DND-41 (cell line): ENCODE measurements around the gene FCN1.

Experiments
- ATAC-seq: fragments of 200-7000 bp; cut with Tn5 transposase; 3 replicates; pipeline ENCODE4 v1.9.1; 2021; ENCODE audit warnings: low read depth; ENCODE audit not compliant: insufficient read depth
- DNase-seq: peaks from one replicate; pipeline ENCODE4 v3.0.0-alpha.2; 2020
- H2AFZ ChIP-seq: 2 replicates; pipeline ENCODE4 v1.6.0; 2012; ENCODE audit warnings: low read depth, low read length
- H3K27ac ChIP-seq: 2 replicates; pipeline ENCODE4 v1.5.1; 2012; ENCODE audit warnings: low read length, inconsistent platforms
- H3K27me3 ChIP-seq: fragments of 200-600 bp; sonication (generic); 2 replicates; pipeline ENCODE4 v1.6.0; 2012; ENCODE audit warnings: low read length, mild to moderate bottlenecking, inconsistent platforms; ENCODE audit not compliant: insufficient read depth, poor library complexity
- H3K36me3 ChIP-seq: 2 replicates; pipeline ENCODE4 v1.5.1; 2012; ENCODE audit warnings: low read length, inconsistent platforms; ENCODE audit not compliant: insufficient read depth
- H3K4me1 ChIP-seq: 2 replicates; pipeline ENCODE4 v1.5.1; 2012; ENCODE audit warnings: mild to moderate bottlenecking, low read length; ENCODE audit not compliant: insufficient read depth
- H3K4me2 ChIP-seq: 2 replicates; pipeline ENCODE4 v1.6.0; 2012; ENCODE audit warnings: mild to moderate bottlenecking, moderate library complexity, low read length, inconsistent platforms; ENCODE audit not compliant: insufficient read depth
- H3K4me3 ChIP-seq, 2 experiments: fragments of 200-600 bp in 1 of 2; shearing (Covaris generic) in 1 of 2; 2 replicates each; pipeline ENCODE4 v1.5.1; 2012 to 2016; ENCODE audit warnings: inconsistent platforms in 2 of 2, low read length in 2 of 2, mild to moderate bottlenecking in 2 of 2, low read depth in 1 of 2, moderate library complexity in 1 of 2
- H3K79me2 ChIP-seq: 2 replicates; pipeline ENCODE4 v1.6.0; 2012; ENCODE audit warnings: low read length, inconsistent platforms; ENCODE audit not compliant: insufficient read depth
- H3K9ac ChIP-seq: 2 replicates; pipeline ENCODE4 v1.6.0; 2012; ENCODE audit warnings: low read depth, mild to moderate bottlenecking, inconsistent platforms, low read length, moderate library complexity
- H3K9me3 ChIP-seq: 2 replicates; pipeline ENCODE4 v1.5.1; 2012; ENCODE audit warnings: low read length, moderate library complexity, mild to moderate bottlenecking, inconsistent platforms; ENCODE audit not compliant: insufficient read depth, severe bottlenecking
- H4K20me1 ChIP-seq: 2 replicates; pipeline ENCODE4 v1.6.0; 2012; ENCODE audit warnings: low read length; ENCODE audit not compliant: insufficient read depth
- CTCF ChIP-seq: IDR thresholded peaks from 2 replicates; pipeline ENCODE4 v1.5.1; 2012; ENCODE audit warnings: borderline replicate concordance, low read length, moderate library complexity, mild to moderate bottlenecking; ENCODE audit not compliant: poor library complexity, severe bottlenecking; ENCODE audit errors: extremely low read depth
- EZH2 ChIP-seq: IDR thresholded peaks from 3 replicates; pipeline ENCODE4 v1.6.1; 2012; ENCODE audit warnings: borderline replicate concordance, low read depth, mild to moderate bottlenecking, moderate library complexity, low read length, inconsistent platforms; ENCODE audit not compliant: severe bottlenecking

FCN1 gene

DNA sequence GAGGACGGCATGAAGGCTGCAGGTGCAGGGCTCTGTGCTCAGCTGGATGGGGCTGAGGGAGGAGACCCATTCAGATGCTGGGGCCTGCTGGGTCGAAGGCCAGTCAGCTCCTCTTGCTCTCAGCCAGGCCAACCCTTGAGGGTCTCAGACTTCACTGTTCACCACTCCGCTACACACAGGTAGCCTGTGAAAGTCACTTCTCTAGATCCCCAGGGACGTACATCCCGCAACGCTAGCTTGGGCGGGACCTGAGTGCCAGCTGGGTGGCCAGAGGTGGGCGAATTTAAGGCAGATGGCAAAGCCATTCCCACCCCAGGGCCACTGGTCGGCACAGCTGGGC lies 42.2 kb upstream of the FCN1 start:
- no peaks in the 10 kb centered on the region for H3K36me3 ChIP-seq
- H3K27ac ChIP-seq, result no peak overlapping the region
- DNase-seq, result no peak
- H3K4me1 ChIP-seq, result no peaks in the 10 kb centered on the region
- no peaks in the 10 kb centered on the region; the same call in 1 of the 2 replicates for H4K20me1 ChIP-seq
- no peak overlapping the region for H3K4me3 ChIP-seq
- no peaks in the 10 kb centered on the region for H3K79me2 ChIP-seq
- ATAC-seq, result no peak
- H3K9me3 ChIP-seq, result no peaks in the 10 kb centered on the region
- no peak overlapping the region for H3K4me2 ChIP-seq
- H2AFZ ChIP-seq, result no peak overlapping the region
- no peak overlapping the region for H3K9ac ChIP-seq
- no peaks in the 10 kb centered on the region for H3K27me3 ChIP-seq
- TF ChIP-seq EZH2 (no peak), CTCF (no peak)

GRCh38 chr9:134959126-134959970 lies 41.6 kb upstream of the FCN1 start:
- ATAC-seq (no peak), DNase-seq (no peak)
- H3K27ac ChIP-seq, result no peak overlapping the region

DNA sequence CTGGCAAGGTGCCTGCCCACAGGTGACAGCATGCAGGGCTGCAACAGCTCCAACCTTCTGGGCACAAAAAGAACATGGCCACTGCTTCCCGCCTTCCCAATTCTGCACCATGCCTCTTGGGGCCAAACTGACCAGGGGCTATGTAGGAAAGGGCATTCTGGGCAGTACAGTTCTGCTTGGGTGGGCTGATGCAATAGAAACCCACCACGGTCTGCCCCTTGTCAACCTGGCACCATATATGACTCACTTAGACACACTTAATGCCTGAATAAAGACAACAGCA lies 40.2 kb upstream of the FCN1 start:
- Histone ChIP-seq H3K27me3 (no peaks in the 10 kb centered on the region), H3K79me2 (no peaks in the 10 kb centered on the region), H3K36me3 (no peaks in the 10 kb centered on the region), H3K4me1 (no peaks in the 10 kb centered on the region), H2AFZ (no peak overlapping the region), H3K4me2 (no peak overlapping the region), H4K20me1 (no peaks in the 10 kb centered on the region; the same call in 1 of the 2 replicates), H3K4me3 (no peak overlapping the region), H3K27ac (no peak overlapping the region), H3K9me3 (no peaks in the 10 kb centered on the region), H3K9ac (no peak overlapping the region)
- TF ChIP-seq CTCF (no peak), EZH2 (no peak)
- no peak for ATAC-seq
- DNase-seq, result no peak

More at GRCh38 chr9:134959126-134959970, 41.6 kb upstream of the FCN1 start:
- Histone ChIP-seq H3K79me2 (no peaks in the 10 kb centered on the region), H3K36me3 (no peaks in the 10 kb centered on the region), H3K9me3 (no peaks in the 10 kb centered on the region), H3K9ac (no peak overlapping the region), H3K4me3 (no peak overlapping the region), H3K27me3 (no peaks in the 10 kb centered on the region), H2AFZ (no peak overlapping the region), H3K4me2 (no peak overlapping the region), H3K4me1 (no peaks in the 10 kb centered on the region), H4K20me1 (no peaks in the 10 kb centered on the region; the same call in 1 of the 2 replicates)
- TF ChIP-seq CTCF (no peak), EZH2 (no peak)
